ENCODE measurements around the gene MTARC2. TPM values are rescaled to one million over a fixed set of nuclear protein-coding genes. Genes with fewer than 3 reads are reported as not detected.

The MTARC2 gene
- total and polyA plus RNA-seq, 2 donors (not counting 1 experiment from before 2014, with no cell fraction given) = 16.3 to 22.6 TPM

- TF ChIP-seq CTCF (IDR thresholded peaks at IDR 0.05) (no peak), EZH2 (IDR thresholded peaks at IDR 0.05; ENCODE audit: borderline replicate concordance, insufficient read depth, low read depth, low read length, poor library complexity, severe bottlenecking) (no peak)
- Histone ChIP-seq H2AFZ (ENCODE audit: insufficient read depth, low read depth, low read length, poor library complexity, severe bottlenecking) (no peak overlapping the region), H3K4me2 (replicated peaks; ENCODE audit: low read depth, low read length, poor library complexity, severe bottlenecking) (no peak overlapping the region), H3K27me3 (replicated peaks in 1 of 4; ENCODE audit: control extremely low read depth in 1 of 4, control insufficient read depth in 3 of 4, insufficient read depth in 4 of 4, low read length in 3 of 4) (peaks cover 0 to 2% (median 0%) of the 10 kb centered on the region in 4 experiments), H3K36me3 (replicated peaks in 1 of 2; ENCODE audit: control extremely low read depth in 1 of 2, control insufficient read depth in 1 of 2, extremely low read depth in 1 of 2, insufficient read depth in 2 of 2, low read length in 1 of 2) (no peaks in the 10 kb centered on the region), H3K79me2 (ENCODE audit: control insufficient read depth, insufficient read depth, low read length) (no peaks in the 10 kb centered on the region), H3K4me1 (ENCODE audit: control insufficient read depth in 2 of 2, insufficient read depth in 2 of 2, low read length in 2 of 2) (peaks cover 21% of the 10 kb centered on the region in 2 donors), H4K20me1 (ENCODE audit: control insufficient read depth, insufficient read depth, low read length, poor library complexity, severe bottlenecking) (no peaks in the 10 kb centered on the region), H3K9ac (ENCODE audit: low read length) (no peak overlapping the region), H3K9me3 (ENCODE audit: control extremely low read depth in 1 of 3, control insufficient read depth in 2 of 3, insufficient read depth in 1 of 3, low read length in 2 of 3) (no peaks in the 10 kb centered on the region), H3K27ac (ENCODE audit: low read length in 2 of 2) (no peak overlapping the region), H3K4me3 (ENCODE audit: control extremely low read depth in 1 of 5, extremely low read depth in 1 of 5, insufficient read depth in 1 of 5, low read depth in 2 of 5, low read length in 4 of 5) (no peak overlapping the region)
- no peak for ATAC-seq (ENCODE audit: low read depth)
- peaks cover 51% of the 10 kb centered on the region for H3K4me1 Mint-ChIP-seq
- no CpG with 5 or more reads among the region's 4 CpGs for WGBS (ENCODE audit: insufficient coverage)
- H3K4me3 Mint-ChIP-seq = no peak overlapping the region
- no peaks in the 10 kb centered on the region for H3K9me3 Mint-ChIP-seq (ENCODE audit: insufficient read depth)
- no peaks in the 10 kb centered on the region for H3K27me3 Mint-ChIP-seq
- CTCF ChIA-PET = interaction anchor here (0.7 to 7.1 kb wide), 10 partner anchors 10 to 1182 kb away, joined by 3 to 65 read pairs (median 4); partner anchors contain the start of gene MTARC1
- H3K27ac Mint-ChIP-seq = no peak overlapping the region
- POLR2A ChIA-PET = no interaction called here
- intact Hi-C loops (cut with micrococcal nuclease) = loop anchor here (10.0 kb wide), 1 partner anchor 658 kb away; no protein-coding TSS in a partner anchor
- no peak for DNase-seq
Observed at GRCh38 chr1:220772846-220773245, 24.7 kb downstream of the MTARC2 start.

- Histone ChIP-seq H3K9me3 (ENCODE audit: control extremely low read depth in 1 of 3, control insufficient read depth in 2 of 3, insufficient read depth in 1 of 3, low read length in 2 of 3) (no peaks in the 10 kb centered on the region), H3K36me3 (replicated peaks in 1 of 2; ENCODE audit: control extremely low read depth in 1 of 2, control insufficient read depth in 1 of 2, extremely low read depth in 1 of 2, insufficient read depth in 2 of 2, low read length in 1 of 2) (no peaks in the 10 kb centered on the region), H3K79me2 (ENCODE audit: control insufficient read depth, insufficient read depth, low read length) (no peaks in the 10 kb centered on the region), H3K27me3 (replicated peaks in 1 of 4; ENCODE audit: control extremely low read depth in 1 of 4, control insufficient read depth in 3 of 4, insufficient read depth in 4 of 4, low read length in 3 of 4) (peaks cover 0 to 2% (median 0%) of the 10 kb centered on the region in 4 experiments), H3K4me1 (ENCODE audit: control insufficient read depth in 2 of 2, insufficient read depth in 2 of 2, low read length in 2 of 2) (peaks cover 10 to 11% of the 10 kb centered on the region in 2 donors), H4K20me1 (ENCODE audit: control insufficient read depth, insufficient read depth, low read length, poor library complexity, severe bottlenecking) (no peaks in the 10 kb centered on the region), H2AFZ (ENCODE audit: insufficient read depth, low read depth, low read length, poor library complexity, severe bottlenecking) (no peak overlapping the region), H3K4me2 (replicated peaks; ENCODE audit: low read depth, low read length, poor library complexity, severe bottlenecking) (peak overlapping the region; percentile 19), H3K4me3 (ENCODE audit: control extremely low read depth in 1 of 5, extremely low read depth in 1 of 5, insufficient read depth in 1 of 5, low read depth in 2 of 5, low read length in 4 of 5) (no peak overlapping the region), H3K9ac (ENCODE audit: low read length) (no peak overlapping the region), H3K27ac (ENCODE audit: low read length in 2 of 2) (no peak overlapping the region)
- intact Hi-C loops (cut with micrococcal nuclease) = loop anchor here (5.0 to 10.0 kb wide), 3 partner anchors 248 to 783 kb away; partner anchors contain the start of gene MARK1
- no peak for ATAC-seq (ENCODE audit: low read depth)
- Mint-ChIP-seq H3K9me3 (ENCODE audit: insufficient read depth) (no peaks in the 10 kb centered on the region), H3K27me3 (no peaks in the 10 kb centered on the region), H3K4me3 (no peak overlapping the region), H3K4me1 (peaks cover 31% of the 10 kb centered on the region), H3K27ac (peak overlapping the region; percentile 44)
- POLR2A ChIA-PET = interaction anchor here (1.0 kb wide), 1 partner anchor 27 kb away, joined by 3 read pairs; the partner anchor contains the start of gene MTARC2
- peak; percentile 63 for DNase-seq
- WGBS (ENCODE audit: insufficient coverage) = 40% methylated on average over 1 of the region's 8 CpGs
- CTCF ChIA-PET = interaction anchor here (0.6 to 7.1 kb wide), 24 partner anchors 12 to 1132 kb away, joined by 3 to 65 read pairs (median 5); partner anchors contain the start of genes C1orf115, MTARC1 and MTARC2
- TF ChIP-seq EZH2 (IDR thresholded peaks at IDR 0.05; ENCODE audit: borderline replicate concordance, insufficient read depth, low read depth, low read length, poor library complexity, severe bottlenecking) (no peak), CTCF (IDR thresholded peaks at IDR 0.05) (peak; percentile 91)
Observed at GRCh38 chr1:220775240-220775853, 27.2 kb downstream of the MTARC2 start.

All from B cell (primary cell).